GM18502 (cell line): ENCODE measurements around the gene POLE.

ENCODE experiments used
- ATAC-seq: cut with Tn5 transposase; IDR thresholded peaks from one replicate; pipeline ENCODE4 v1.9.1; 2021; ENCODE audit warnings: mild to moderate bottlenecking; ENCODE audit not compliant: unreplicated experiment, poor library complexity

POLE gene

GRCh38 chr12:132619386-132620112 is 67.6 kb downstream of the POLE start:
- no peak for ATAC-seq

- ATAC-seq = no peak
These were observed 68.1 kb downstream of the POLE start for GRCh38 chr12:132619071-132619385.

GRCh38 chr12:132618683-132619043 is 68.5 kb downstream of the POLE start, which contains the start of gene P2RX2:
Gene P2RX2 (plus strand): TSS chr12:132618776. CDS start chr12:132618817, 41 bp downstream.
- ATAC-seq = no peak

GRCh38 chr12:132617822-132618682 is 69.1 kb downstream of the POLE start:
- no peak for ATAC-seq

GRCh38 chr12:132617135-132617701 is 69.9 kb downstream of the POLE start:
- ATAC-seq = no peak

- ATAC-seq = no peak
These were observed 71.5 kb downstream of the POLE start for GRCh38 chr12:132615579-132616038.

GRCh38 chr12:132614861-132615578 is 72.1 kb downstream of the POLE start:
- peak; percentile 78 for ATAC-seq

GRCh38 chr12:132614029-132614428 is 73.1 kb downstream of the POLE start:
- ATAC-seq = no peak

- ATAC-seq = no peak
These were observed 75.5 kb downstream of the POLE start for GRCh38 chr12:132611620-132612019.

GRCh38 chr12:132610866-132611602 is 76.1 kb downstream of the POLE start:
- no peak for ATAC-seq

- ATAC-seq = no peak
These were observed 76.9 kb downstream of the POLE start, which contains the start of gene LRCOL1 for GRCh38 chr12:132610051-132610759. Gene LRCOL1 (minus strand): TSS chr12:132610582. CDS start chr12:132606251, 4,331 bp downstream.

- no peak for ATAC-seq
These were observed 78.6 kb downstream of the POLE start for GRCh38 chr12:132608231-132609171.

- ATAC-seq = no peak
These were observed 80.2 kb downstream of the POLE start for GRCh38 chr12:132606927-132607326.

GRCh38 chr12:132606466-132606865 is 80.7 kb downstream of the POLE start:
- no peak for ATAC-seq

GRCh38 chr12:132605892-132606291 is 81.2 kb downstream of the POLE start:
- ATAC-seq = no peak

GRCh38 chr12:132604668-132605441 is 82.3 kb downstream of the POLE start:
- ATAC-seq = no peak

- no peak for ATAC-seq
These were observed 83.0 kb downstream of the POLE start for GRCh38 chr12:132604151-132604618.
